H1 (cell line): ENCODE measurements around the gene THAP4. TPM values are rescaled to one million over a fixed set of nuclear protein-coding genes. Genes with fewer than 3 reads are reported as not detected.

Source experiments
- HDAC2 ChIP-seq, 2 experiments: fragments of 300-600 bp in 1 of 2; sonication (generic) in 1 of 2; IDR thresholded peaks; 2 replicates each; pipeline ENCODE4 v1.6.1; 2011 to 2012; ENCODE audit warnings: low read depth in 2 of 2, low read length in 2 of 2, mild to moderate bottlenecking in 2 of 2, moderate library complexity in 2 of 2, borderline replicate concordance in 1 of 2, inconsistent platforms in 1 of 2
- polyA plus RNA-seq, 7 experiments: library from polyadenylated mRNA; depleted of rRNA in 3 of 7; stranded (reverse) in 5 of 7; unstranded in 2 of 7; fragments of >200 nt in 5 of 7; fragments of 200-250 nt in 2 of 7; gene quantifications; 1 replicate in 5 of 7; 2 replicates in 1 of 7; 4 replicates in 1 of 7; pipeline versions ENCODE4 v1.2.1 to v1.2.3, GENCODE V29; 2011 to 2013; ENCODE audit warnings: missing spikeins in 2 of 7, mixed read lengths in 2 of 7
- total RNA-seq: library from RNA; stranded (reverse); fragmentation: NEBNext Ultra II Directional; extraction: Animal tissue kit (Norgen Biotek cat#: 25700); gene quantifications from 2 replicates; pipeline ENCODE4 v1.2.1, GENCODE V29; 2021

Gene THAP4
- total and polyA plus RNA-seq, 2 of the 8 experiments (the other 6 are each of a cell fraction or from before 2014, with no cell fraction given) = 78.9 to 83.6 TPM

GRCh38 chr2:241599615-241600014 lies 37.3 kb downstream of the THAP4 start (continued):
- no peak for TF ChIP-seq HDAC2 (IDR thresholded peaks at IDR 0.05; ENCODE audit: borderline replicate concordance in 1 of 2, low read depth in 2 of 2, low read length in 2 of 2)
